Inflammatory macrophage treated with lipopolysaccharide for 1 hour (primary cell): Measurements from ENCODE around the gene ERBB4.

Experiments used
- DNase-seq, 2 donors: peaks; one replicate each; pipeline ENCODE4 v3.0.0-alpha.2; 2020 to 2022

Gene ERBB4

DNA sequence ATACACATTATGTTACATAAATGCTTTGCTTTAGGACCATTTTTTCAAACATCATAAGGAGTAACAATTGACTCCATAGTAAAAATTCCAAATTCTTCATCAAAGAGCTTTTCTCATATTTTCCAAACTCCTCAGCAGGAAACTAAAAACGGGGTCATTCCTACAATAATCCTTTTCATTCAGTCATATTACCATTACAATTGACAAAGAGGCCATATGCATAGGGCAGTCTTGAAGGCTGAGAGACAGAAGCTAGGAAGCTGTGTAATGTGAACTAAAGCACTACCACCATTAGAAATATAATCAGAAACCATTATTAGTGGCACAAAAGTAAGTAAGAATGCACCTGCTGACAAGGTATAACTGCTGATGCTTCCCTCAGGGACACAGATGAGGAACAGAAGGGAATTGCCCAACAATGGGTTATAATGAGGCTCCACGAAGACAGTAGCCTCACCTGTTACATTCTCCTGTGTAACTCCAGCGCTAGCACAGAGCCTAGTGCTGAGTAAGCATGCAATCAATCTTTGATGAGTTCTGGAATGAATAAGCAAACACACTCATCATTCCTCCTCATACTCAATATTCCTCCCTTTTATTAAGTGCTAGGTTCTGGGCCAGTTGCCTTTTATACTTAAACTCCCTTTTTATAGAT, 1039.9 kb downstream of the ERBB4 start:
- no peak for DNase-seq

DNA sequence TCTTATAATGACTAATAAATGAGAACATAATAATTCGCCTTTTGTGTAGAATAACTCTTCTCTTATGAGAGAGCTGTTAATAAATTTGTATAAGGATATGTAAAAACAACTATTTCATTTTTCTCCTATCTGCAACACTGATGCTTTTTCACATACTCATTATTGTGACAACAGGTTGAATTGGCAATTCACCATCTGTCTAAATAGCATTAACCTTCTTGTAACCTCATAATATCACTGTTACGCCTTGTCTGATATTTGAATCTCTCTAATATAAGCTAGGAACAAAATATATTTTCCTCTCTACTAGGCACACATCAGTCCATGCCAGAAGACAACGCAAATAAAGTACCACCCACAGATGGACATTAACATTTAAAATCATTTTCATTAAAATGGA, 1043.3 kb downstream of the ERBB4 start:
- DNase-seq, result no peak

DNA sequence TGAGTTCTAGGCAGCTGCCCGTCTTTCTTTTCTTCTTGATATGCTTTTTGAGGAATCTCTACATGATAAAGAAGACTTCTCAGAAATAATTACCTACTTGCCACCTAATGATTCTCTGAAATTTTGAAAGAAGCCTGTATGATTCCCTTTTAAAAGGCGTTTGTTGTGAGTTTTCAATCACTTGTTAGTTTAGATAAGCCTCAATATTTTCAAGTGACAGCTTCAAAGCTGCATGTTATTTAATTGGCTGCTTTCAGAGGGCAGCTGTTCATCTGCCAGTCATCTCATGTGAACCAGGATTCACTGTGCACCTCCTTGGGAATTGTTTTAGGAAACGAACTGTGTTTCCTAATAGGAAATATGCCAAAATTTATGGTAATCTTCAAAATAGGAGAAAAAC, 1044.1 kb downstream of the ERBB4 start:
- DNase-seq, result no peak

DNA sequence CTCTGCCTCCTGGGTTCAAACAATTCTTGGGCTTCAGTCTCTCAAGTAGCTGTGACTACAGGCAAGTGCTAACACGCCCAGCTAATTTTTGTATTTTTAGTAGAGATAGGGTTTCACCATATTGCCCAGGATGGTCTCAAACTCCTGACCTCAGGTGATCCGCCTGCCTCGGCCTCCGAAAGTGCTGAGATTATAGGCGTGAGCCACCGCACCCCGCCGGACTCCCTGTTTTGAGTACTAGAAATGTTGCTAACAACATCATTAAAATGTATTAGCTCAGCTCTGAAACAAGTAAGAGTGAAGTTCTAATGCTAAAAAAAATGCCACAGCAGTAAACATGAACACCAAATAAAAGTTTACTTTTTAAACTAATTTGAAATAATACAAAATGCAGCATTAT, 1044.5 kb downstream of the ERBB4 start:
- no peak for DNase-seq

DNA sequence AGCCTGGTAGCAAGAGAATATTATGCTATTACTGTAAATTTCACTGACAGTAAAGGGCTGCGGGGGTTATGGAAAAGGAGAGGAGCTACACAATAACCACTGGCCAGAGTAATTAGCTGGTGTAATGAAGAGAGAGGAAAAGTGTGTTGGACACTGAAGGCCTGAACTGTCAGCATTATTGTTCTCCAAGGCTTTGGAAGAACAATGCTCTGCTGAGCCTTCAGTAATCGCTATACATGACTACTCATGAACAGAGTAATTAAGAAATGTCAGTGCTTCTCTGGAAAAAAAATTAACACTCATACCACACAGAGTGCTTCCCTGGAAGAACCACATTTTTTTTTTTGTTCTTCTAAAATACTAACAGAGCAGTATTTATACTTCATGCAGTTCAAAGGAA, 1050.9 kb downstream of the ERBB4 start:
- no peak for DNase-seq

DNA sequence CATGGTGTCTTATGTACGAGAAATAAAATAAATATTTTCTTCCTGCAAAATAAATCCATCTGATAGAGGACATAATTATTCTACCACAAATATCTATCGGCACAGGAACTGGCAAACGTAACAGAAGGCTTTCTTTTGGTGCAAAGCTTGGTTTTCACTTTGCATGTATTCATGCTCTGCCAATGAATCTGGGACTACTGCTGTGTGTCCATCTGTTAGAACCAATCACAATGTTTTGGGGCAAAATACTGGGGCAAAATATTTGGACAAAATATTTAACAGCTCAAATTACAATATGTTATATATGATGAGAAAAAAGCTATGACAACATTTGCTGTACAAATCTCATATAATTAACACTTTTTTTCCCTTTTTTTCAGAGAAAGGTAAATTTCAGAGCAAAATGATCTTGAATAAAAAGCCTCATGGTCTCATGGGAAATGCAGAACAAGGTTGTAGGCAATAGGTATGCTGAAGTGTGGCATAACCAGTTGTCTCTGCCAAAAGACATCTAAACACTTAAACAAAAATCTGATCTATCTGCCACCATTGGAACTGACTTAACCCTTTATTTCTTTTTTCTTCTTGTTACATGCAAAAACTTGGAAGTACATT, 1059.0 kb downstream of the ERBB4 start:
- DNase-seq, result no peak

DNA sequence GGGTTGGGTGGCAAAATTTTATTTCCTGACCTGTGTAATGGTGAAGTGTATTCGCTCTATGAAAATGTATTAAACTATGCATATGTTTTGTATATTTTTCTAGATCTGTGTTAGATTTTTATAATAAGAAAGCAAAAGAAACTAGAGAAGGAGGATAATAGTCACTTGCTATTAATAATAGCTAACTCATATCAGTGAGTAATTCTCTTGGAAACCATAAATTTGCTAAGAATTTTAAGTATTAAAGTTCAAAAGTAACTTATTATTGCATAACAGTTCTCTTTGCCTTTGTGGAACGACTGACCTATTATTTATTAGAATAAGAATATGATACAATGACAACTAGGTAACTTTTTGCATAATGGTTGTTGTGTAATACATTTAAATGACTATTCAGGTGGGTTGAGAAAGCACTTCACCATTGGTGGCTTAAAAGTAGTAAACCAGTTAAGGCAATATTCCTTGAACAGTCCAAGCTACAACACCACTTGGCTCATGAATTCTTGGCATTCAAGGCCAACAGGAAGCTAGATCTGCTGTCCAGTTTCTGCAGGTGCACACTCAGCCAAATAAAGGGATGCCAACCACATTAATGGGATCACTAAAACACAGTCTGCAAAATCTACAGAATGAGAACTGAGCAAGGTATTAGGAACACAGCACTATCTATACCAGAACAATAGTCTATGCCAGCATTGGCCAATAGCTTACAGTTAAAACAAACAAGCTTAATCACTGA, 1060.9 kb downstream of the ERBB4 start:
- DNase-seq, result no peak

DNA sequence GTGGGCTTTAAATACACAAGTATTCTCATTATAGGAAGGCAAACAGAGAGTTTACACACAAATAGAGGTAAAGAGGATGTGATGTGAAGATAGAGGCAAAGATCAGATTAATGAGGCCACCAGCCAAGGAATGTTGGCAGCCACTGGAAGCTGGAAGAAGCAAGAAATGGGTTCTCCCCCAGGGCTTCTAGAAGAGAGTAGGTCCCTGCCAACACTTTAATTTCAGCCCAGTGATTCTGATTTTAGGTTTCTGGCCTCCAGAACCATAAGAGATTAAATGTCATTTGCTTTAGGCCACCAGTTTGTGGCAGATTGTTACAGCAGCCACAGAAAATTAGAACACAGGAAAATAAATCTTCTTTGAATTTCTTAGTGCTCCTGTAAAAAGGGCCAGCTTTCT, 1065.5 kb downstream of the ERBB4 start:
- DNase-seq, result no peak

DNA sequence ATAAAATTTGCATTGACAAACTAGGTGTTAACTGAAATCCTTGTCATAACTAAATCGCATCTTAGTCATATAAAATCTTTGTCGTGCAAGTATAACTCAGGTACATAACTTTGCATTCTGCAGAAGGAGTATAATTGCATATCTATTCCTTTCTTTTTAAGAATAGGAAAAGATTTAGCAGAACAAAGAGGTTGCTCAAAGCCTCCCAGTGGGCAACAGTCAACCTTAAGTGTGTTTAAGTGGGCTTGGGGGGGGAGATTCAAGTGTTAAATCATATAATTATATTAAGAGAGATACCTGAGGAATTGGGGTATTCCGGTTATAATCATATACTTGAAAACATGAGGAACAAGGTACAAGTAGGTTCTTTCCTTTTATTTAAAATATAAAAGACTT, 1068.9 kb downstream of the ERBB4 start:
- no peak for DNase-seq

DNA sequence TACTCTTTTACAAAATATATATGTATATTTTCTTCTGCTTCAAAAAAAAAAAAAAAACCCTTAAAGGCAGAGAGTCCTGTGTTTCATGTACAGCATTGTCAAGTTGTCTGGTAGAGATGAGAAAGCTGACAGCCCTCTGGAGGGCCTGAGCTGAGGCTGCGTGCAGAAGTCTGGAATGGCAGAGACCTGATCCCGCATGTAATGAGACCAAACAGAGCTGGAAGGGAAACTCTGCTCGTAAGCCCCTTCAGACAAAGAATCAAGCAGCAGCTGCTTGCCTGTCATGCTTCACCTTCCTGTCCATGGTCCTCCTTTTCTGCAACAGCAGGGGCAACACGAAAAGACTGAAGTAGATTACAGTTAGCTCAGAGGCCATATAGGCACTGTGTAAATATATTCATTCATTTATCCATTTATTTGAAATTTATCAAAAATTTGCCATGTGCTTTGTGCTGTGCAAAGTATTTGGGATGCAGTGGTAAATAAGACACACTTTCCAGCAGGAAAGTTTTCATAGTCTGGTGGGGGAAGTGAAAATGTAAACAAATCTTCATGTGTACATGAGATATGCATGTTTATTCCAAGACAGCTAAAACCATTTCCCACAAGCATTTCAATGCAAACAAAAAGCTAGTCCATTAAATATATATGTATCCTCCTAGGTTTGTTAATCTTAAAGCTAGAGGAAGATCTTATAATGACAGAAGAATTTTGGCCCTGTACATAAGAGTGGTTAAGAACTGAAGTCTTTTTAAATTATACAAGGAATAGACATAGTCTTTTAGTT, 1069.5 kb downstream of the ERBB4 start:
- no peak for DNase-seq

DNA sequence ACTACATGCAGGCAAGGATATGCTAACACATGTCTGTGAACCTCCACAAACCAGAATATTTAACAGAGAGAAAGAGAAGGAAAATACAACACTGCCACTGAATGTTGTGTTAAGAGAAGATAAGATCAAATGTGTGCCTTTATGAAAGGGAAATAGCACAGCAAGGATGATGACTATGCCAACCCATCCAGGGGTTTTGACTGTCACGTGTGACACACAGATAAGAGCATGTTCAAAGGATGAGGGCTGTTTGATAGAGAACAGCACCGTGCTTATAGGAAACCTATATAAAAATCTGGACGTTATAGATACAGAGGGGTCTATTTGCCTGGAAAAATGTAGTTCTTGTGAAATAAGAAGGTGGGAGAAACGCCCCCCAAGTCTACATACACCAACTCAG, 1070.4 kb downstream of the ERBB4 start:
- DNase-seq, result no peak

DNA sequence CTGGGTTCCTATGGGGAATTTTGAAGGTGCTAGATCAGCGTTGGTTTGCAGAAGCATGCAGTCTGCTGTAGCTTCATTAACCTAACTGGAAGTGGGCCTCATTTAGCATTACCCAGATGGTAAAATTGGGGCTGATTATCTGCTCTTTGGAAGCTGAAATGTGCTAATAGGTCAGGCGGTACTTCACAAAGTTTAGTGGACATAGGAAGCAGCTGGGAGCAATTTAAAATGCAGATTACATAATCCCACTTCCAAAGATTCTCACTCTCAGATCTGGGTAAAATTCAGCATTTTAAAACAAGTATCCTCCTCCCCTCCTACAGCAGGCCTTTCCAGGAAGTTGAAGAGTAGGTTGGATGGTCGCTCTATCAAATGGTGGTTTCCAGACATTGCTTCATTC, 1075.2 kb downstream of the ERBB4 start:
- DNase-seq, result no peak

DNA sequence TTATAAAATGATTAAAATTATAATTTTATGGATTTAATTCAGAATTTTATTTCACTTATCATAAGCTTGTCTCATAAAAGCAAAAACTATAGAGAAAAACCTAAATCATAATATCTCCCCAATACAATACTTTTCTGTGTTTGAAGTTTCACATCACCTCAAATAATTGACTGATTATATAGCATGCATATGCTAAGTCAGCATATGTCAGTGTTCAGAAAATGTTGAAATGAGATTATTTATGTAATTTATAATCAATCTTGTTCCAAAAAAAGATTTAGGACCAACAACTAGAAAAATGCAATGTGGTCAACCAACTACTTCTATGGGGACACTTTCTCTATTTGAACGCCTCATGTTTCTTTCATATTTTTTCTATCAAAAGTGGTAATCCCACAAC, 1079.6 kb downstream of the ERBB4 start:
- DNase-seq, result no peak

DNA sequence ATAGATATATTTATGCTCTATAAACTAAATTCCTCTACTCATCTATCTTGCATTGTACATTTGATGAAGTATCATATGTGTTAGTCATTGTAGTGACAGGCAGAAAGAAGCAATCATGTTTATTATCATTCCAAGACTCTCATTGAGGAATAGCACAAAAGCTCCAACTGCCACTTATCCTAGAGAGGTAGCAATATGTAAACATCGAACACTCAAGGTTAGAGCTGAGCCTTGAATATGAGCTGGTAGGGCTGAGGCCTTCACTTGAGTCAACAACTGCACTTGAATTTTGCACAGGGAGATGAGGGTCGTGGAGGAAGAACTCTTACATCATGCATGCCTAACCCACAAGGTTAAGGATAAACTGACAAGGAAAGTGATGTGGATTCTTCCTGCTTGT, 1081.3 kb downstream of the ERBB4 start:
- no peak for DNase-seq

DNA sequence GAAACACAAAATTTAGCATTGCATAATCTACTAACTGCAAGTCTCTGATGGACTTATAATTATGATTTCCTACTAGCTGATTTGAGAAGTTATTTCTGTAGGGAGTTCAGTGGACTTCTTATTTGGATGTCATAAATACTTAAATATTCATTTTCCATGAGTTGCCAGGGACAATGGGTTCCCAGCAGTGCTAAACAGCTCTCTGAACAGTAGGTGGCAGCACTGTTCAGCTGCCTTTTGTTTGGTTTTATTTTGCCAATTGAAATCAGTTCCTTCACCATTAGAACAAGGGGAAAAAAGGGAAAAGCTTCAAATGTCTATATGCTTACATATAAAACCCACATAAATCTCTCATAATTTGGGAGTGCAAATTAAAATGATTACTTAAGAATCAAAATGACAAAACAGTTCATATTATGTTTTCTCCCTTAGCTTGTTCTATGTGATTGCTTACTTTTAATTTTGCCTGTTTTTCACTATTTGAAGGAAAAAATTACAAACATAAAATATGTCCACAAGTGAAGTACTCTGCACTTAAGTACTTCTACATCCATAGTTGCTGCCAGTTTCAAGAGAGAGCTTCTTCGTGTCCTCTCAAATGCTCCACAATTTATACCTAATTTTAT, 1083.3 kb downstream of the ERBB4 start:
- DNase-seq, result peak; percentile 2 to 59

DNA sequence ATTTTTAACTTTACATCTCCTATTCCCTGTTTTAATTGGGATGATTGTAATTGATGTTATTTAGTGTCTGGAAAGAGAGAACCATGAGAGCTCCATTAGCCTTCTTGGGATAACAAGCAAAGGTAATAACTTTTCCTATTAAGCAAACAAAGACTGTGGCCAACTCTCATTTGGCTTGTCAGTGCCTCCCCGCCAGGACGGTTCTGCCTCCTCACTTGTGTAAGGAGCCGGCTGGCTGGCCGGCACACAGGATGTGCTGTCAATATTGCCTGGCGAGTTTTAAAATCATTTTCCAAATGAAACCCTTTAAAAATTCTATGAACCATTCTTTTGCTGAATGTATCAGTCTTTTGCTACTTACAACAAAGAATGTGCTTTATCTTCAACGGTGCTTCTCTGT, 1083.9 kb downstream of the ERBB4 start:
- no peak for DNase-seq

DNA sequence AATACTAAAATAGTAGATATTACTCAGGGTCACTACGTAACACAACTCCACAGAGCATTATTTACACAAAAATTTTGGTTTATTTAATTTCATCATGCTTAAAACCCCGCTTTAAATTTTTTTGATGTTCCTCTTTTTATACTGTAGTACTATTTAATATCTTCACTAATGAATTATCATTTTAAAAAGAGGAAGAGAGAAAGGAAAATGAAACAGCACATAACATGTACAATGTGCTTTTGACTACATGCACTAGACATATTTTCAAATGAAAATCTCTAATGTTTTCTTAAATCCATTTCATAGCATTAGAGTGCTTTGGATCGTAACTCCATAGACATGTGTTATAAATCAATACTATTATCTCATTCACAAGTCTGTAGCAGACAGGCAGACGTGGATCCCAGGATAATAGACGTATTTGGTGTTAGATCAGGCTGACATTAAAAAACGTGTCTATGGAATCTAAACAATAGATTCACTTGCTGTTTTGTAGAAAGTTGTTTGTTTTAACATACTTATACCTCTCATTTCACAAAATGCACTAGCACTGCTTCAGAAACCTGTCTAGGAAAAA, 1085.2 kb downstream of the ERBB4 start:
- peak in 1 of 2 donors; percentile 2 for DNase-seq

DNA sequence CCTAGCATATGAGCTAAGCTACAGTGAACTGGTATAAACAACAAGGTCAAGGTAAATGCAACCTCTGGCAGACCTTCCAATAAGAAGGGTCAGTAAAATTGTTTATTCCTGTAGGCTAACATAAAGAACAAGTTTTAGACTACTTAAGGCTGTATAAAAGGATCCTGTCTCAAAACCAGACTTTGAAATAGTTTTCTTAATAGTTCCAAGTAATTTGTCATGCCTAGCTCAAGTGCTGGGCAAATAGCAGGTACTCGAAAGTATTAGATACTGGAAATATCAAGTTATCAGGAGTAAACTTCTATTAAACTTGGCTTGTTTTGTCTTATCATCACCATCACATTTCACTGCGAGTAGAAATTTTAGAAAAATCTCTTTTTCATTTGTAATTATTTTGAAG, 1087.0 kb downstream of the ERBB4 start:
- no peak for DNase-seq

DNA sequence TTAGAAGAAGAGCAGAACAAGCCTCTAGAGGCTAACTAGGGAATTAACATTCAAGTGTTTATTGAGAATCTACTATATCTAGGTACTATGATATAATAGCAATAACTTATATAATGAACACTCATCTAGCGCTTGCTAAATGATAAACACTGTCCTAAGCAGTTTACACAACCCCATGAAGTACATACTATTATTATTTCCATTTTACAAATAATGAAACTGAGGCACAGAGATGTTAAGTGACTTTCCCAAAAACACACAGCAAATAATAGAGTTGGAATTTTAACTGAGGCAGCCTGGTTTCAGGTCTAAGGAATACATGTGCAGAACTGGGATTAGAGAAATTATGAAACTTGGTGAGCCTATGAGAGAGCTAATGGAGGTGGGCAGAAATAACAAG, 1088.8 kb downstream of the ERBB4 start:
- DNase-seq, result no peak

DNA sequence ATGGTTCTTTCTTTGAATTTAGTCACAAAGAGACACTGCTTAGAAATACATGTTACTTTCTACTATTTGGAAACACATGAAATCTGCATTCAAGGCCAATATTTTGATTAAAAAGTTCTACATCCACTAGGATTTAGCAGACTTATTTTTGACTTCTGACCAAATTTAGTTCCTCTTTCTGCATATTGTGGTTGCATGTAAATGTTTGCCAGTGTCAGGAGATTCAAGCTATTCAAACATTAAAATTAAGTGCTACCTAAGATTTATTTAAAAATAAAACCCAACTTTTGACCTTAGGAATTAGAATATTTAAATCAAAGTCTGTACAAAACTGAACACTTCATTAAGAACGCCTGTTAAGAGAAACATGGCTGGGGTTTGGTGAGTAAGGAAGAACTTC, 1091.1 kb downstream of the ERBB4 start:
- DNase-seq, result no peak

DNA sequence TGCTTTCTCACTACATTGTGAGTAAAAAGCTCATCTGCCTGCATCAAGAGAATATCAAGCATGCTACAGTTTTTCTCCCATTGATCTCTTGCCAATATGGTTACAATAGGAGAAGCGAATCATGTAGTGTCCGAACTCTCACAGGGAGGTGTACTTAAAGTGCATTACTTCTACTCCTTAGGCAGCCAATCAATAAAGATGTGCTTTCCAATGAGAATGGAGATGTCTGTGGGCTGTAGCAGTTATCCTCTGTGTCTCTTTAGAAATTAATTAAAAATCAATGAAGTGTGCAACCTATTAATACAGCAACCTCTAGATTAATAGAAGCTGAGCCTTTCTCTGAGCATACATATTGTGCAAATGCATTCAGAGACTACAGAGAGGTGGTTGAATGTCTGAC, 1098.5 kb downstream of the ERBB4 start:
- no peak for DNase-seq

DNA sequence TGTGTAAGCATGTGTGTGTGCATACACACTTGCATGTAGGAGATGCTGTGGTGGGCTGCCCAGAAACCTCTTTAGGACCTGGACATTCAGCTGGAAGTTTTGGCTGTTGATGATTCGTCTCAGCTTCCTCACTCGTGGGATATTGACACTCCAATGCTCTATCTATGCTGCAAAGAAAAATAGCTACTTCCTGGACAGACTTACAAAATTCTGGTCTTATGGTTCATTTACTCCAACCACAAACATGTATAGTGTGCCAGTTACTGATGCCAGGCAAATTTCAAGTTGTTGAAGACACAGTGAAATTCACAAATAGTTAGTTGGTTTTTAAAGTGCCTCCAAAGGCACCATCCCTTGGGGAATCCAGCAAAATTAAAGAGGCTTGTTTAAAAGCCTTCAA, 1099.6 kb downstream of the ERBB4 start:
- DNase-seq, result no peak

DNA sequence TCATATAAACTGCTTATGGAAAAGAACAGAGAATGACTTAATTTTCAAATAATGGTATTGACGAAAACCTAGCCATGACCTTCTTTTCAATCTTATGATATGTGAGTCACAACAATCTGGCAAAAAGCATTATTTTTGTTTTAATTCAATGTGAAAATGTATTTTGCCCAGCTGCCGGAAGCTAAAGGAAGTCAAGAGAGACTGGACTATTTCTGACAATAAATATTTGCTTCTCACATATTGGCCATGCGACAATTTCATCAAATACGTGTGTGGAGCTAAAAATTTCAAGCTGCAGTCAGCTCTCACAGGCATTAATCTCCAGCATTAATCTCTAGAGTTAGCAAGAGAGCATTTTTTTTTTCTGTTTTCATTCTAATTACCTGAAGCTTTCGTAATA, 1101.2 kb downstream of the ERBB4 start:
- DNase-seq, result no peak
